ENCODE results near the gene MPC2.

MPC2 gene

GRCh38 chr1:167924102-167924501 is 12.8 kb downstream of the MPC2 start:
- Histone ChIP-seq H3K9me3 (ENCODE audit: control insufficient read depth in 5 of 5, low read length in 5 of 5) (no peaks in the 10 kb centered on the region), H3K4me1 (ENCODE audit: control insufficient read depth in 5 of 5, insufficient read depth in 5 of 5, low read length in 5 of 5) (peaks cover 0 to 22% (median 5%) of the 10 kb centered on the region in 5 donors), H3K27me3 (ENCODE audit: control insufficient read depth in 5 of 5, insufficient read depth in 4 of 5, low read length in 5 of 5) (no peaks in the 10 kb centered on the region), H3K27ac (ENCODE audit: low read depth, low read length) (no peak overlapping the region), H3K4me3 (ENCODE audit: low read depth in 1 of 5, low read length in 5 of 5) (no peak overlapping the region), H3K36me3 (ENCODE audit: control insufficient read depth in 5 of 5, insufficient read depth in 5 of 5, low read length in 5 of 5) (peaks cover 0 to 13% (median 4%) of the 10 kb centered on the region in 5 donors), H3K9ac (ENCODE audit: low read length in 5 of 5) (no peak overlapping the region)

GRCh38 chr1:167923324-167924056 is 13.4 kb downstream of the MPC2 start:
- Histone ChIP-seq H3K27me3 (ENCODE audit: control insufficient read depth in 5 of 5, insufficient read depth in 4 of 5, low read length in 5 of 5) (no peaks in the 10 kb centered on the region), H3K4me1 (ENCODE audit: control insufficient read depth in 5 of 5, insufficient read depth in 5 of 5, low read length in 5 of 5) (peaks cover 0 to 22% (median 5%) of the 10 kb centered on the region in 5 donors), H3K9me3 (ENCODE audit: control insufficient read depth in 5 of 5, low read length in 5 of 5) (no peaks in the 10 kb centered on the region), H3K4me3 (ENCODE audit: low read depth in 1 of 5, low read length in 5 of 5) (no peak overlapping the region), H3K27ac (ENCODE audit: low read depth, low read length) (no peak overlapping the region), H3K36me3 (ENCODE audit: control insufficient read depth in 5 of 5, insufficient read depth in 5 of 5, low read length in 5 of 5) (peaks cover 0 to 15% (median 4%) of the 10 kb centered on the region in 5 donors), H3K9ac (ENCODE audit: low read length in 5 of 5) (no peak overlapping the region)

- Histone ChIP-seq H3K27me3 (ENCODE audit: control insufficient read depth in 5 of 5, insufficient read depth in 4 of 5, low read length in 5 of 5) (no peaks in the 10 kb centered on the region), H3K9ac (ENCODE audit: low read length in 5 of 5) (no peak overlapping the region), H3K4me1 (ENCODE audit: control insufficient read depth in 5 of 5, insufficient read depth in 5 of 5, low read length in 5 of 5) (peaks cover 0 to 22% (median 5%) of the 10 kb centered on the region in 5 donors), H3K36me3 (ENCODE audit: control insufficient read depth in 5 of 5, insufficient read depth in 5 of 5, low read length in 5 of 5) (peaks cover 0 to 22% (median 8%) of the 10 kb centered on the region in 5 donors), H3K27ac (ENCODE audit: low read depth, low read length) (no peak overlapping the region), H3K9me3 (ENCODE audit: control insufficient read depth in 5 of 5, low read length in 5 of 5) (no peaks in the 10 kb centered on the region), H3K4me3 (ENCODE audit: low read depth in 1 of 5, low read length in 5 of 5) (no peak overlapping the region)
These were observed 14.2 kb downstream of the MPC2 start for GRCh38 chr1:167922611-167923074.

- Histone ChIP-seq H3K27ac (ENCODE audit: low read depth, low read length) (no peak overlapping the region), H3K9me3 (ENCODE audit: control insufficient read depth in 5 of 5, low read length in 5 of 5) (no peaks in the 10 kb centered on the region), H3K4me1 (ENCODE audit: control insufficient read depth in 5 of 5, insufficient read depth in 5 of 5, low read length in 5 of 5) (peaks cover 0 to 20% (median 5%) of the 10 kb centered on the region in 5 donors)
These were observed 14.8 kb downstream of the MPC2 start for GRCh38 chr1:167922023-167922422.

GRCh38 chr1:167916766-167917511 is 19.9 kb downstream of the MPC2 start:
- Histone ChIP-seq H3K4me1 (ENCODE audit: control insufficient read depth in 5 of 5, insufficient read depth in 5 of 5, low read length in 5 of 5) (peaks cover 0 to 2% (median 1%) of the 10 kb centered on the region in 5 donors), H3K9ac (ENCODE audit: low read length in 5 of 5) (no peak overlapping the region), H3K9me3 (ENCODE audit: control insufficient read depth in 5 of 5, low read length in 5 of 5) (no peaks in the 10 kb centered on the region), H3K27me3 (ENCODE audit: control insufficient read depth in 5 of 5, insufficient read depth in 4 of 5, low read length in 5 of 5) (no peaks in the 10 kb centered on the region), H3K27ac (ENCODE audit: low read depth, low read length) (no peak overlapping the region), H3K36me3 (ENCODE audit: control insufficient read depth in 5 of 5, insufficient read depth in 5 of 5, low read length in 5 of 5) (peaks cover 3 to 25% (median 20%) of the 10 kb centered on the region in 5 donors), H3K4me3 (ENCODE audit: low read depth in 1 of 5, low read length in 5 of 5) (no peak overlapping the region)

More at GRCh38 chr1:167922023-167922422, 14.8 kb downstream of the MPC2 start:
- H3K36me3 ChIP-seq (ENCODE audit: control insufficient read depth in 5 of 5, insufficient read depth in 5 of 5, low read length in 5 of 5): peaks cover 3 to 24% (median 13%) of the 10 kb centered on the region in 5 donors
- no peaks in the 10 kb centered on the region for H3K27me3 ChIP-seq (ENCODE audit: control insufficient read depth in 5 of 5, insufficient read depth in 4 of 5, low read length in 5 of 5)
- H3K4me3 ChIP-seq (ENCODE audit: low read depth in 1 of 5, low read length in 5 of 5): no peak overlapping the region
- H3K9ac ChIP-seq (ENCODE audit: low read length in 5 of 5): no peak overlapping the region

GRCh38 chr1:167915569-167915968 is 21.3 kb downstream of the MPC2 start:
- no peak overlapping the region for H3K4me3 ChIP-seq (ENCODE audit: low read depth in 1 of 5, low read length in 5 of 5)
- no peak overlapping the region for H3K9ac ChIP-seq (ENCODE audit: low read length in 5 of 5)
- no peak overlapping the region for H3K27ac ChIP-seq (ENCODE audit: low read depth, low read length)
- peaks cover 0 to 3% (median 0%) of the 10 kb centered on the region in 5 donors for H3K4me1 ChIP-seq (ENCODE audit: control insufficient read depth in 5 of 5, insufficient read depth in 5 of 5, low read length in 5 of 5)
- H3K9me3 ChIP-seq (ENCODE audit: control insufficient read depth in 5 of 5, low read length in 5 of 5): no peaks in the 10 kb centered on the region
- H3K36me3 ChIP-seq (ENCODE audit: control insufficient read depth in 5 of 5, insufficient read depth in 5 of 5, low read length in 5 of 5): peaks cover 3 to 25% (median 20%) of the 10 kb centered on the region in 5 donors
- H3K27me3 ChIP-seq (ENCODE audit: control insufficient read depth in 5 of 5, insufficient read depth in 4 of 5, low read length in 5 of 5): no peaks in the 10 kb centered on the region

- no peak within 1 kb of the TSS for H3K27ac ChIP-seq (ENCODE audit: low read depth, low read length)
- peaks cover 0 to 6% (median 0%) of the 10 kb centered on the region in 5 donors for H3K9me3 ChIP-seq (ENCODE audit: control insufficient read depth in 5 of 5, low read length in 5 of 5)
- H3K9ac ChIP-seq (ENCODE audit: low read length in 5 of 5): no peak within 1 kb of the TSS
- peaks cover 3 to 22% (median 19%) of the 10 kb centered on the region in 5 donors for H3K36me3 ChIP-seq (ENCODE audit: control insufficient read depth in 5 of 5, insufficient read depth in 5 of 5, low read length in 5 of 5)
- no peaks in the 10 kb centered on the region for H3K27me3 ChIP-seq (ENCODE audit: control insufficient read depth in 5 of 5, insufficient read depth in 4 of 5, low read length in 5 of 5)
- no peak within 1 kb of the TSS for H3K4me3 ChIP-seq (ENCODE audit: low read depth in 1 of 5, low read length in 5 of 5)
- H3K4me1 ChIP-seq (ENCODE audit: control insufficient read depth in 5 of 5, insufficient read depth in 5 of 5, low read length in 5 of 5): peaks cover 0 to 7% (median 0%) of the 10 kb centered on the region in 5 donors
These were observed 22.9 kb downstream of the MPC2 start, which contains the start of gene ADCY10 for GRCh38 chr1:167913895-167914496. Gene ADCY10, minus strand, starts transcription at chr1:167914134. Its CDS starts 8,994 bp downstream, at chr1:167905140.

GRCh38 chr1:167912294-167912693 is 24.6 kb downstream of the MPC2 start:
- H3K27me3 ChIP-seq (ENCODE audit: control insufficient read depth in 5 of 5, insufficient read depth in 4 of 5, low read length in 5 of 5): no peaks in the 10 kb centered on the region
- H3K9me3 ChIP-seq (ENCODE audit: control insufficient read depth in 5 of 5, low read length in 5 of 5): peaks cover 0 to 6% (median 0%) of the 10 kb centered on the region in 5 donors
- no peak overlapping the region for H3K27ac ChIP-seq (ENCODE audit: low read depth, low read length)
- peaks cover 0 to 7% (median 0%) of the 10 kb centered on the region in 5 donors for H3K4me1 ChIP-seq (ENCODE audit: control insufficient read depth in 5 of 5, insufficient read depth in 5 of 5, low read length in 5 of 5)
- no peak overlapping the region for H3K9ac ChIP-seq (ENCODE audit: low read length in 5 of 5)
- H3K4me3 ChIP-seq (ENCODE audit: low read depth in 1 of 5, low read length in 5 of 5): no peak overlapping the region
- H3K36me3 ChIP-seq (ENCODE audit: control insufficient read depth in 5 of 5, insufficient read depth in 5 of 5, low read length in 5 of 5): peaks cover 0 to 20% (median 9%) of the 10 kb centered on the region in 5 donors

GRCh38 chr1:167911413-167911812 is 25.5 kb downstream of the MPC2 start:
- no peak overlapping the region for H3K4me3 ChIP-seq (ENCODE audit: low read depth in 1 of 5, low read length in 5 of 5)
- H3K4me1 ChIP-seq (ENCODE audit: control insufficient read depth in 5 of 5, insufficient read depth in 5 of 5, low read length in 5 of 5): peaks cover 0 to 7% (median 0%) of the 10 kb centered on the region in 5 donors
- no peaks in the 10 kb centered on the region for H3K27me3 ChIP-seq (ENCODE audit: control insufficient read depth in 5 of 5, insufficient read depth in 4 of 5, low read length in 5 of 5)
- peaks cover 0 to 13% (median 3%) of the 10 kb centered on the region in 5 donors for H3K36me3 ChIP-seq (ENCODE audit: control insufficient read depth in 5 of 5, insufficient read depth in 5 of 5, low read length in 5 of 5)
- peaks cover 0 to 6% (median 0%) of the 10 kb centered on the region in 5 donors for H3K9me3 ChIP-seq (ENCODE audit: control insufficient read depth in 5 of 5, low read length in 5 of 5)
- H3K27ac ChIP-seq (ENCODE audit: low read depth, low read length): no peak overlapping the region
- H3K9ac ChIP-seq (ENCODE audit: low read length in 5 of 5): no peak overlapping the region
